ENCODE measurements around the gene NDUFB10. TPM values are rescaled to one million over a fixed set of nuclear protein-coding genes. Genes with fewer than 3 reads are reported as not detected.

Gene NDUFB10
- total and polyA plus RNA-seq, 2 experiments from 2014 or later, result 244 to 495 TPM

DNA sequence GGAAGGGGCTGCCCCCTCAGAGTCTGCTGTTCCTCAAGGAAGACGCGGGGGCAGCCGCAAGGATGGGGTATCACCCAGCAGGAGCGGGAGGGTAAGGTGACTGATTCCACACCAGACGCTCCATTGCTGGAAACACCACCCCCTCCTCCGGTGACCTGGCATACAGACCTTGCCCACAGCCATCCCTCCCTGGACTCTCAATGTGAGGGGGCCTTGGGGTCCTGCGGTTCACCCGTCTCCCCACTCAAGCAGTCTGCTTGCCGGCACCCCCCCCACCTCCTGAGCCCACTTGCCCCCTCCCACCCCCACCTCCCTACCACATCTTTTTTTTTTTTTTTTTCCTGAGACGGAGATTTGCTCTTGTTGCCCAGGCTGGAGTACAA lies 29.0 kb upstream of the NDUFB10 start:
- no peaks in the 10 kb centered on the region for H3K36me3 Mint-ChIP-seq (ENCODE audit: low read depth)
- Histone ChIP-seq H3K9me2 (ENCODE audit: insufficient read depth) (no peaks in the 10 kb centered on the region), H3K4me3 (no peak overlapping the region), H3K36me3 (ENCODE audit: insufficient read depth) (no peaks in the 10 kb centered on the region), H3K27ac (ENCODE audit: low read depth) (no peak overlapping the region), H3K79me2 (replicated peaks; ENCODE audit: insufficient read depth) (no peaks in the 10 kb centered on the region), H3F3A (replicated peaks; ENCODE audit: low read depth) (no peaks in the 10 kb centered on the region), H3K4me1 (ENCODE audit: insufficient read depth) (0 out of 2 replicates have a peak, but pooled peaks cover 2% of the 10 kb centered on the region), H3K27me3 (ENCODE audit: insufficient read depth) (peaks cover 24% of the 10 kb centered on the region), H3K4me2 (peak overlapping the region; percentile 55; the same call in 1 of the 2 replicates), H2AFZ (peak overlapping the region; percentile 94), H4K20me1 (replicated peaks; ENCODE audit: insufficient read depth) (no peaks in the 10 kb centered on the region)
- no peak overlapping the region for H3K4me3 Mint-ChIP-seq
- 0 out of 3 replicates have a peak, but pooled peaks cover 7% of the 10 kb centered on the region for H3K4me1 Mint-ChIP-seq
- no peak overlapping the region for H3K27ac Mint-ChIP-seq
- DNase-seq (ENCODE audit: low spot score), result no peak
- TF ChIP-seq ETS1 (IDR thresholded peaks at IDR 0.05) (no peak), STAT1 (IDR thresholded peaks at IDR 0.05; ENCODE audit: unreplicated experiment) (no peak), JUNB (IDR thresholded peaks at IDR 0.05; ENCODE audit: unreplicated experiment) (no peak)
- H3K9me3 Mint-ChIP-seq, result no peaks in the 10 kb centered on the region
- H3K27me3 Mint-ChIP-seq (ENCODE audit: insufficient read depth, low read depth, poor library complexity), result peaks cover 28% of the 10 kb centered on the region
- ATAC-seq, result no peak

DNA sequence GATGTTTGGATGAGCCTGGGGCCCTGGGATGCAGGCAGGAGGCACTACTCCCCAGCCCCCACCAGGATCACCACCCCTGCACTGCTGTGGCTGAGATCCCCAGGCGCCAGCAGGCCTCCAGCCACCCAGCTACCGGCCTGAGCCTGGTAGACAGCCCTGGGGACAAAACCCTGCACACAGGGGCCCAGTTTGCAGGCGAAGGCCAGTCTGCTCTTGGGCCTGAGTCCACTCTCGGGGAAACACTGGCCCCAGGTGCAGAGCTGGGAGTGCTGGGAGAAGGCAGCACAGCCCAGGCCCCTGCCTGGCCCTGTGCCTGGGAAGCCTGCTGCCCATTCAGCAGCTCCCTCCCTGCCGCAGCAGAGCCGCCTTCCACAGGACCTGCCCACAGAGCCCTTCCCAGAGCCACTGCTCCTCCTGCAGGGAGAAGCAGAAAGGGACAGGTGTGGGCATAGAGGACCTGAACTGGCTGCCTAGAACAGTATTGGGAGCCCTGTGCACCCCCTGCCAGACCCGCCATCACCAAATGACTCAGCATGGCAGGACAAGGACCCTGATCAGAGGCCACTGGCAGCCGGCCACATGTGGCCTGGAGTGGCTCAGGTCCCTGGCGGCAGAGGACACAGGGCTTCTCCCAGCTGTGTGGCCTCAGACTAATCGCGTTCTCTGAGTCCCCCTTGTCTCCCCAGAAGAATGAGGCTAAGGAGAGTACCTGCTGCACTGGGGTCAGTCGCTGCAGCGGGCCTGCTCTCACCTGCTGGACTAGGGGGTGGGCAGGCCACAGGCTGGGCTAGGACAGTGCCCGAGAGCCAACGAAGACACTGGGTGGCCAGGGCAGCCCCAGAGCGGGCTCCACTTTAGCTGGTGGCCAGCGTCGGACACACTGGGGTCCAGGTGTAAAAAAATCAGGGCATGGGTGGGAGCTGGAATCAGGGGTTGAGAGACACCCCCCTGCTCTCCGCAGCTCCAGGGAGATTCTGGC lies 27.0 kb upstream of the NDUFB10 start:
- H3K79me2 ChIP-seq (replicated peaks; ENCODE audit: insufficient read depth), result no peaks in the 10 kb centered on the region
- H3K36me3 ChIP-seq (ENCODE audit: insufficient read depth), result no peaks in the 10 kb centered on the region
- no peaks in the 10 kb centered on the region for H4K20me1 ChIP-seq (replicated peaks; ENCODE audit: insufficient read depth)
- no peak overlapping the region for H3K4me2 ChIP-seq
- H3K36me3 Mint-ChIP-seq (ENCODE audit: low read depth), result no peaks in the 10 kb centered on the region; the same call in 2 of the 3 replicates
- H3K27ac Mint-ChIP-seq, result no peak overlapping the region
- H2AFZ ChIP-seq, result peak overlapping the region; percentile 52; the same call in 1 of the 2 replicates
- no peaks in the 10 kb centered on the region for H3K9me3 Mint-ChIP-seq
- 0 out of 2 replicates have a peak, but pooled peaks cover 2% of the 10 kb centered on the region for H3K4me1 ChIP-seq (ENCODE audit: insufficient read depth)
- peaks cover 26% of the 10 kb centered on the region for H3K27me3 Mint-ChIP-seq (ENCODE audit: insufficient read depth, low read depth, poor library complexity)
- H3K4me3 ChIP-seq, result no peak overlapping the region
- peak; percentile 45 for ATAC-seq
- TF ChIP-seq EZH2 (IDR thresholded peaks at IDR 0.05; ENCODE audit: low read depth, unreplicated experiment), result no peak
- TF ChIP-seq JUNB (IDR thresholded peaks at IDR 0.05; ENCODE audit: unreplicated experiment), result no peak
- TF ChIP-seq ZNF331 (CRISPR knock-in tag; IDR thresholded peaks at IDR 0.05; ENCODE audit: low read depth), result no peak
- TF ChIP-seq CTCF (conservative IDR thresholded peaks at IDR 0.05; ENCODE audit: low read depth in 2 of 2), result peak; percentile 28 to 64; a peak in 3 of 4 replicates
- H3K4me3 Mint-ChIP-seq, result no peak overlapping the region
- DNase-seq (ENCODE audit: low spot score), result peak; percentile 72
- H3F3A ChIP-seq (replicated peaks; ENCODE audit: low read depth), result no peaks in the 10 kb centered on the region
- no peak overlapping the region for H3K27ac ChIP-seq (ENCODE audit: low read depth)
- peaks cover 24% of the 10 kb centered on the region for H3K27me3 ChIP-seq (ENCODE audit: insufficient read depth)
- no peaks in the 10 kb centered on the region for H3K9me2 ChIP-seq (ENCODE audit: insufficient read depth)
- 0 out of 3 replicates have a peak, but pooled peaks cover 7% of the 10 kb centered on the region for H3K4me1 Mint-ChIP-seq
